SK-N-SH treated with all-trans-retinoic acid at 6 μM for 48 hours (cell line): ENCODE data around the gene NCAPD2.

Experiments used
- ARNTL ChIP-seq: fragments of 450-650 bp; formaldehyde crosslinking; IDR thresholded peaks from 2 replicates; pipeline ENCODE4 v1.5.0; 2020; ENCODE audit warnings: low read depth, mild to moderate bottlenecking, moderate library complexity, borderline replicate concordance
- CSRNP3 ChIP-seq: fragments of 250-450 bp; sonication (Bioruptor Pico); IDR thresholded peaks from 2 replicates; pipeline ENCODE4 v1.5.1; 2021; ENCODE audit warnings: mild to moderate bottlenecking, moderate library complexity
- ISL1 ChIP-seq: fragments of 250-450 bp; sonication (Bioruptor Pico); IDR thresholded peaks from 2 replicates; pipeline ENCODE4 v2.1.2; 2022; ENCODE audit warnings: mild to moderate bottlenecking, moderate library complexity
- PATZ1 ChIP-seq: fragments of 250-450 bp; sonication (Bioruptor Pico); IDR thresholded peaks from 2 replicates; pipeline ENCODE4 v1.8.0; 2020; ENCODE audit warnings: mild to moderate bottlenecking, moderate library complexity, borderline replicate concordance
- RARB ChIP-seq: fragments of 250-450 bp; sonication (Bioruptor Pico); IDR thresholded peaks from 2 replicates; pipeline ENCODE4 v1.8.0; 2021; ENCODE audit warnings: mild to moderate bottlenecking, moderate library complexity
- TCF4 ChIP-seq: fragments of 250-450 bp; sonication (Bioruptor Pico); IDR thresholded peaks from 2 replicates; pipeline ENCODE4 v1.8.0; 2021; ENCODE audit warnings: mild to moderate bottlenecking, moderate library complexity, borderline replicate concordance
- TSHZ2 ChIP-seq: fragments of 250-450 bp; sonication (Bioruptor Pico); IDR thresholded peaks from 2 replicates; pipeline ENCODE4 v1.5.0; 2020; ENCODE audit warnings: mild to moderate bottlenecking, moderate library complexity
- ZC3H10 ChIP-seq: fragments of 250-450 bp; sonication (Bioruptor Pico); IDR thresholded peaks from 2 replicates; pipeline ENCODE4 v1.5.1; 2021; ENCODE audit warnings: mild to moderate bottlenecking, moderate library complexity
- ZFP3 ChIP-seq: fragments of 250-450 bp; sonication (Bioruptor Pico); IDR thresholded peaks from 2 replicates; pipeline ENCODE4 v1.5.0; 2020; ENCODE audit warnings: mild to moderate bottlenecking, moderate library complexity
- ZFP30 ChIP-seq: fragments of 450-650 bp; formaldehyde crosslinking; IDR thresholded peaks from 2 replicates; pipeline ENCODE4 v1.5.0; 2022; ENCODE audit warnings: mild to moderate bottlenecking, moderate library complexity
- ZNF565 ChIP-seq: fragments of 450-650 bp; formaldehyde crosslinking; conservative IDR thresholded peaks from 2 replicates; pipeline ENCODE4 v1.5.0; 2020; ENCODE audit warnings: low read depth, mild to moderate bottlenecking, moderate library complexity

DNA sequence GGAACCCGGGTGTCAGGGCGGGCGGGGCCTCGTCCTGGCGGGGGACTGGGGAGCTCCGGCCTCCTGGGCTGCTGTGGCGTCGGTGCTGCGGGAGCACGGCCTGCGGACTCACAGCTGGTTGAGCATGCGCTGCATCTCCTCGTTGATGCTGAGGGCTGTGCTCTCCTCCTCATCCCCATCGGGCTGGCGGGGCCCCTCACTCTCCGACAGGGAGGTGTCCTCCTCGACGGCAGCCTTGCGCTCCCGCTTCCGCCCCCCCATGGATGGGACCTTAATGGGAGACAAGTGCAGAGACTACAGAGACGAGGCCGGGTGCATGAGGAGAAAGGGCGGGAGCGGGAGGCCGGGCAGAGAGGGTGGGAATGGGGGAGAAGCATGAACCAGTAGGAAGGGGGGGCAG, 54.7 kb downstream of the NCAPD2 start:
- TF ChIP-seq ZNF565 (CRISPR knock-in tag) (no peak), PATZ1 (CRISPR knock-in tag) (no peak), RARB (CRISPR knock-in tag) (no peak), ZC3H10 (CRISPR knock-in tag) (no peak), ARNTL (CRISPR knock-in tag) (no peak), ZFP30 (no peak), ZFP3 (CRISPR knock-in tag) (no peak), ISL1 (CRISPR knock-in tag) (no peak), TSHZ2 (CRISPR knock-in tag) (no peak), TCF4 (CRISPR knock-in tag) (no peak), CSRNP3 (no peak)
